ENCODE measurements around the gene TCAF1. TPM values are rescaled to one million over a fixed set of nuclear protein-coding genes. Genes with fewer than 3 reads are reported as not detected.

TCAF1 gene
- polyA plus RNA-seq, 1 donor (not counting 4 experiments of a cell fraction or from before 2014, with no cell fraction given) = 13.3 TPM

- H3K27ac ChIP-seq (ENCODE audit: control insufficient read depth, insufficient read depth, low read length) = no peak overlapping the region
- no peak for DNase-seq (ENCODE audit: low read depth, low spot score)
- no peak for FAIRE-seq
Observed at GRCh38 chr7:143849785-143850479, 52.0 kb downstream of the TCAF1 start.

DNA sequence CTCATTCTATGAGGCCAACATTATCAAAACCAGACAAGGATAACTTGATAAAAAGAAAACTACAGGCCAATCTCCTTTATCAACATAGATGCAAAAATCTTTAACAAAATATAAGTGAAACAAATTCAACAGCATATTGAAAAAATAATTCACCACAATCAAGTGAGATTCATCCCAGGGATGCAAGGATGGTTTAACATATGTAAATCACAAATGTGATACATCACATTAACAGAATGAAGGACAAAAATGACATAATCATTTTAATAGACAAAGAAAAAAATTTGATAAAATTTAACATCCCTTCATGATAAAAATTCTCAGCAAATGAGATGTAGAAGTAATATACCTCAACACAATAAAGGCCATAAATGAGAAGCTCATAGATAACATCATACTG is 53.8 kb downstream of the TCAF1 start:
- DNase-seq (ENCODE audit: low read depth, low spot score) (no peak), FAIRE-seq (no peak)
- Histone ChIP-seq H3K36me3 (ENCODE audit: control insufficient read depth in 2 of 2, extremely low read depth in 1 of 2, insufficient read depth in 2 of 2, low read length in 2 of 2) (no peaks in the 10 kb centered on the region), H3K27ac (ENCODE audit: control insufficient read depth, insufficient read depth, low read length) (no peak overlapping the region), H3K9me3 (ENCODE audit: control insufficient read depth, low read depth, low read length) (no peaks in the 10 kb centered on the region), H3K9me1 (ENCODE audit: control insufficient read depth, extremely low read depth, insufficient read depth, low read length) (no peaks in the 10 kb centered on the region), H3K27me3 (ENCODE audit: control insufficient read depth, extremely low read depth, insufficient read depth, low read length) (no peaks in the 10 kb centered on the region), H2AFZ (ENCODE audit: control insufficient read depth, low read length) (no peak overlapping the region), H3K4me1 (ENCODE audit: control insufficient read depth, extremely low read depth, insufficient read depth, low read length) (no peaks in the 10 kb centered on the region), H3K9ac (ENCODE audit: control insufficient read depth, extremely low read depth, insufficient read depth, low read length) (no peak overlapping the region), H3K4me2 (ENCODE audit: control insufficient read depth, extremely low read depth, insufficient read depth, low read depth, low read length) (no peak overlapping the region), H3K79me2 (ENCODE audit: control insufficient read depth, insufficient read depth, low read length) (no peaks in the 10 kb centered on the region), H4K20me1 (ENCODE audit: control insufficient read depth, extremely low read depth, insufficient read depth, low read length) (no peaks in the 10 kb centered on the region), H3K4me3 (ENCODE audit: control insufficient read depth in 2 of 3, extremely low read depth in 1 of 3, insufficient read depth in 2 of 3, low read depth in 1 of 3, low read length in 3 of 3) (no peak overlapping the region)
- dilution Hi-C loops (cut with MboI; ENCODE audit: extremely low pct_ligation_motif_present, low sequenced_read_pairs) = no loop called here
- TF ChIP-seq EZH2 (IDR thresholded peaks at IDR 0.05; ENCODE audit: low read length) (no peak), CTCF (optimal IDR thresholded peaks at IDR 0.05 in 1 of 3, IDR thresholded peaks at IDR 0.05 in 1 of 3, conservative IDR thresholded peaks at IDR 0.05 in 1 of 3; ENCODE audit: extremely low read depth in 1 of 3, insufficient read depth in 2 of 3, low read length in 3 of 3) (no peak)

More at GRCh38 chr7:143849785-143850479, 52.0 kb downstream of the TCAF1 start:
- no peaks in the 10 kb centered on the region for H3K9me1 ChIP-seq (ENCODE audit: control insufficient read depth, extremely low read depth, insufficient read depth, low read length)
- H3K4me1 ChIP-seq (ENCODE audit: control insufficient read depth, extremely low read depth, insufficient read depth, low read length) = no peaks in the 10 kb centered on the region
- no peak overlapping the region for H2AFZ ChIP-seq (ENCODE audit: control insufficient read depth, low read length)
- H3K4me3 ChIP-seq (ENCODE audit: control insufficient read depth in 2 of 3, extremely low read depth in 1 of 3, insufficient read depth in 2 of 3, low read depth in 1 of 3, low read length in 3 of 3) = no peak overlapping the region
- H3K9me3 ChIP-seq (ENCODE audit: control insufficient read depth, low read depth, low read length) = no peaks in the 10 kb centered on the region
- no peaks in the 10 kb centered on the region for H3K79me2 ChIP-seq (ENCODE audit: control insufficient read depth, insufficient read depth, low read length)
- no peaks in the 10 kb centered on the region for H4K20me1 ChIP-seq (ENCODE audit: control insufficient read depth, extremely low read depth, insufficient read depth, low read length)
- dilution Hi-C loops (cut with MboI; ENCODE audit: extremely low pct_ligation_motif_present, low sequenced_read_pairs) = no loop called here
- no peak overlapping the region for H3K4me2 ChIP-seq (ENCODE audit: control insufficient read depth, extremely low read depth, insufficient read depth, low read depth, low read length)
- H3K27me3 ChIP-seq (ENCODE audit: control insufficient read depth, extremely low read depth, insufficient read depth, low read length) = no peaks in the 10 kb centered on the region
- no peak overlapping the region for H3K9ac ChIP-seq (ENCODE audit: control insufficient read depth, extremely low read depth, insufficient read depth, low read length)
- TF ChIP-seq CTCF (optimal IDR thresholded peaks at IDR 0.05 in 1 of 3, IDR thresholded peaks at IDR 0.05 in 1 of 3, conservative IDR thresholded peaks at IDR 0.05 in 1 of 3; ENCODE audit: extremely low read depth in 1 of 3, insufficient read depth in 2 of 3, low read length in 3 of 3) (no peak), EZH2 (IDR thresholded peaks at IDR 0.05; ENCODE audit: low read length) (no peak)
- no peaks in the 10 kb centered on the region for H3K36me3 ChIP-seq (ENCODE audit: control insufficient read depth in 2 of 2, extremely low read depth in 1 of 2, insufficient read depth in 2 of 2, low read length in 2 of 2)

All from keratinocyte (primary cell).